K562 (cell line): ENCODE measurements around the gene MROH8. TPM values are rescaled to one million over a fixed set of nuclear protein-coding genes. Genes with fewer than 3 reads are reported as not detected.
A peak's percentile ranks its signal among the peaks of the same experiment; 100 is the strongest.

Source experiments
- CTCFL ChIP-seq: IDR thresholded peaks from 2 replicates; pipeline ENCODE4 v1.6.1; 2011; ENCODE audit warnings: borderline replicate concordance, low read depth, mild to moderate bottlenecking, moderate library complexity, low read length; ENCODE audit not compliant: insufficient read depth, poor library complexity, severe bottlenecking
- DEAF1 ChIP-seq: fragments of 450-650 bp; formaldehyde crosslinking; IDR thresholded peaks from 2 replicates; pipeline ENCODE4 v1.4.0; 2020; ENCODE audit warnings: mild to moderate bottlenecking, moderate library complexity
- REST ChIP-seq, 2 experiments: fragments of 450-650 bp; formaldehyde crosslinking in 1 of 2; IDR thresholded peaks; 2 replicates each; pipeline versions ENCODE4 v1.4.0 to v1.6.1; 2014 to 2020; ENCODE audit warnings: mild to moderate bottlenecking in 2 of 2, borderline replicate concordance in 1 of 2, low read depth in 1 of 2
- YY1 ChIP-seq, 3 experiments: IDR thresholded peaks; 2 replicates each; pipeline ENCODE4 v1.6.1; 2011; ENCODE audit warnings: low read length in 2 of 3, mild to moderate bottlenecking in 2 of 3, moderate library complexity in 2 of 3, borderline replicate concordance in 1 of 3, control low read depth in 1 of 3, low read depth in 1 of 3; ENCODE audit not compliant: insufficient read depth in 3 of 3, insufficient replicate concordance in 2 of 3, control insufficient read depth in 1 of 3, insufficient read length in 1 of 3; ENCODE audit errors: extremely low read depth in 1 of 3
- ZEB2 ChIP-seq: fragments of 450-650 bp; IDR thresholded peaks from 2 replicates; pipeline ENCODE4 v1.6.1; 2016
- polyA plus RNA-seq, 8 experiments: library from polyadenylated mRNA; depleted of rRNA in 4 of 8; stranded (reverse) in 5 of 8; unstranded in 3 of 8; fragments of >200 nt; fragmentation: Nextera tagmentation in 2 of 8; fragmentation: Illumina TruSeq in 1 of 8; extraction: Ambion mirVana in 2 of 8; extraction: Trizol in 1 of 8; gene quantifications; 2 replicates each; pipeline versions ENCODE4 v1.2.1 to v1.2.3, GENCODE V29; 2011 to 2014; ENCODE audit warnings: inconsistent platforms in 1 of 8, missing spikeins in 1 of 8
- total RNA-seq, 7 experiments: library from RNA; depleted of rRNA in 6 of 7; stranded (reverse); fragments of >200 nt in 6 of 7; fragmentation: Illumina TruSeq in 2 of 7; extraction: Trizol in 2 of 7; gene quantifications; 2 replicates each; pipeline versions ENCODE4 v1.2.1 to v1.2.3, GENCODE V29; 2011 to 2021; ENCODE audit warnings: low replicate concordance in 1 of 7

Gene MROH8
- total and polyA plus RNA-seq, 9 of the 15 experiments (the other 6 are each of a cell fraction or from before 2014, with no cell fraction given): 0.21 to 1.5 (median 0.78) TPM

- TF ChIP-seq REST (IDR thresholded peaks at IDR 0.05; ENCODE audit: borderline replicate concordance) (peak; percentile 14; the same call in 1 of the 2 replicates), REST (CRISPR knock-in tag; IDR thresholded peaks at IDR 0.05; ENCODE audit: low read depth) (no peak), ZEB2 (no peak), CTCFL (peak; percentile 25), YY1 (IDR thresholded peaks at IDR 0.05; ENCODE audit: borderline replicate concordance in 1 of 3, control insufficient read depth in 1 of 3, extremely low read depth in 1 of 3, insufficient read depth in 3 of 3, insufficient read length in 1 of 3, insufficient replicate concordance in 2 of 3, low read depth in 1 of 3, low read length in 2 of 3) (peak in 1 of 3 experiments; percentile 18), DEAF1 (CRISPR knock-in tag) (0 out of 2 replicates have a peak, but pooled peaks have one; percentile 34)
Measured at GRCh38 chr20:37202267-37202943, 23.1 kb upstream of the MROH8 start (continued).
